GM18498 (cell line): ENCODE measurements around the gene COL10A1.

Experiments
- ATAC-seq: cut with Tn5 transposase; IDR thresholded peaks from one replicate; pipeline ENCODE4 v1.9.1; 2021; ENCODE audit warnings: mild to moderate bottlenecking, moderate library complexity; ENCODE audit not compliant: unreplicated experiment

The COL10A1 gene

DNA sequence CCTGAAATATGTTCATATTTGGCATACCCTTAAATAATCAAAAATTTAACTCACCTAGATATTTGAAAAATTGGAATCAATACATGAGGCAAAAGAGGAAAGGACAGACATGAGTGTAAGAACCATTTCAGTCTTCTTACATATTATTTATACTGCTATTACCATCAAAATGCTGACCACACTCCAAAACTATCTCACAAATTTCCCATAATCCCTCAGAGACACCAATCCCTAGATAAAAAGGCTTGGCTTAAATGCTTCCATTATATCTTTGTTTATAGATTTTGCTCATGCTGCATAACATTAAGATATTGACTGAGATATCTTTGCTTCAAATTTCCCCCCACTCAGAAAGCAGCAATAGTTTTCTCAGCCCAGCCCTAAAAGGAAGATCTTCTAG lies 37.0 kb downstream of the COL10A1 start:
- ATAC-seq = no peak

DNA sequence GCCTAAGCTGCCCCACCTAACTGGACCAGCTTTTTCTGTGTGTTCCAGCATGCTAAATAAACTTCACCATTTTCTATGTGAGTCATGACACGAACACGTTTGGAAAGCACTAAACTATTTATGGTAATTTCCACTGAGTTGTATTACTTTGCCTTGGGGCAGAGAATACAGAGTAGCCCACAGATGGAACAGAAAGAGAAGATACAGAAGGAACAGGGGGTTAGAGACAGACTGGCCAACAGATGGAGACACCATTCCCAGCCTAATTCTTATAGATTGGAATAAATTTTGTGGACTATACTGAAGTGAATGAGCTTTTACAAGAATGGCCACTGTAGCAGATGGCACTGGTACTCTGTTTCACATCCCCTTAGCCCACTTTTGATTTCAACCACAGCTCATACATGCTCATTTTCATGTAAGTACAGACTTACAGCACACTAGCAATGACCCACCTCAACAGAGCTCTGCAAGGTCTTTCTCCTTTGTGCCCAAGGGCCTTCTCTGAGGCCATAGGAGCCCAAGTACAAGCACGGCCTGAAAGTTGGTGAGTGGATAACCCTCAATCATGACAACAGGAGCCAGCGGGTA lies 38.4 kb downstream of the COL10A1 start:
- peak; percentile 97 for ATAC-seq

DNA sequence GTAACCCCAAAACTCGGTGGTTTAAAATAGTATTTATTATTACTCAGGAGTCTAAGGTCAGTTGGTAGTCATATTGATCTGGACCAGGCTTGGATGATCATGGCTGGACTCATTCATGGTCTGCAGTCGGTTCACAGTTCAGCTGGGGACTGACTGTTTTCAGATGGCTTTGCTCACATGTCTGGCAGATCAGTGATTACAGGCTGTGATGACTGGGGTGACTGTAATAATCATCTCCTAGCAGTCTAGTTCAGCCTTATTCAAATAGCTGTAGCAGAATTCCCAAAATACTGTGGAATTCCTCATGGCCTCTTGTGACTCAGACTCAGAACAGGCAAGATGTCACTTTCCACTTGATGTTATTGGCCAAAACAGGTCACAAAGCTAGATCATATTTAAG lies 41.6 kb downstream of the COL10A1 start:
- no peak for ATAC-seq

DNA sequence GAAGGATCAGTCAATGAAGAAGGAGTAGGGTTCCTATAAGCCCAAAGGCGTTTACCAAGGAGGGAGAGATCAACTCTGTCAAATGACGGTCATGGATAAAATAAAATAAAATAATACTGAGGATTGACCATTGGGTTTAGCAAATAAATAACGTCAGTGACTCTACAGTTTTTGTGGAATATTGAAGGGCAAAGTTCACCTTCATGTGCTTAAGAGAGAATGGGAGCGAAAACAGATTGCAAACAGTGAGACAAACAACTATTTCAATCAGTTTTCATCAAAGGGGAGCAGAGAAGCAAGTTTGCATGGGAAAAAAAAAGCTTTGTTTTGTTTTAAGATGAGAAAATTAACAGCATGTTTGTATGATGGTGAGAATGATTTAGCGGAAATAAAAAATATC lies 42.9 kb downstream of the COL10A1 start:
- no peak for ATAC-seq

DNA sequence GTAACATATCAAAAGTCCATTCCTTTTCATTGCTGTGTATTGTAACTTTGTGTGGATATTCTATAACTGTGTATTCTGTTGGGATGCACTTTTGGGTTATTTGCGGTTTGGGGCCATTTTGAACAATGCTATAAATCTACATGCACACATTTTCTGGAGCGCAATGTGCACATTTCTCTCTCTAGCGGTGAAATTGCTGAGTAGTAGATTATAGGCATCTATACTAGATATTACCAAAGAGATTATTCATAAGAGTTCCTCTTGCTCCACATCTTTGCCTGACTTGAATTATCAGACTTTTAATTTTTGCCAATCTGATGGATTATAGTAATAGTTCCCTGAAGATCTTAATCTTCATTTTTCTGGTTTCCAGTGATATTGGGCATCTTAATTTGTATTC lies 47.0 kb downstream of the COL10A1 start:
- ATAC-seq = no peak

DNA sequence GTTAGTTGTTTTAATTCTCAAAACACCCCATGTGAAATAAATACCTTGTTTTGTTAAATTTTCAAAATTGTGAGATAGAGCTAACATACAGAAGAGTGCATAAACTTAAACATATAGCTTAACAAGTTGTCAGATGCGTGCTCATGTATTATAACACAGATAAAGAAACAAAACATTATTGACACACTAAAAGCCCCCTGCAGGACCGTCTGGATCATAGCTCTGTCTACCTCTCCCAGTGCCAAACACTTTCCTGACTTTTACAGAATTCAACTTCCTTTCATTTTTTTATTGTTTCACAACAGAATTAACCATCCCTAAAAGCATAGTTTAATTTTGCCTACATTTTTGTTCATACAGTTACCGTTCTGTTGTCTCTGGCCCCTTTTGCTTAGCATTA lies 47.4 kb downstream of the COL10A1 start:
- no peak for ATAC-seq

DNA sequence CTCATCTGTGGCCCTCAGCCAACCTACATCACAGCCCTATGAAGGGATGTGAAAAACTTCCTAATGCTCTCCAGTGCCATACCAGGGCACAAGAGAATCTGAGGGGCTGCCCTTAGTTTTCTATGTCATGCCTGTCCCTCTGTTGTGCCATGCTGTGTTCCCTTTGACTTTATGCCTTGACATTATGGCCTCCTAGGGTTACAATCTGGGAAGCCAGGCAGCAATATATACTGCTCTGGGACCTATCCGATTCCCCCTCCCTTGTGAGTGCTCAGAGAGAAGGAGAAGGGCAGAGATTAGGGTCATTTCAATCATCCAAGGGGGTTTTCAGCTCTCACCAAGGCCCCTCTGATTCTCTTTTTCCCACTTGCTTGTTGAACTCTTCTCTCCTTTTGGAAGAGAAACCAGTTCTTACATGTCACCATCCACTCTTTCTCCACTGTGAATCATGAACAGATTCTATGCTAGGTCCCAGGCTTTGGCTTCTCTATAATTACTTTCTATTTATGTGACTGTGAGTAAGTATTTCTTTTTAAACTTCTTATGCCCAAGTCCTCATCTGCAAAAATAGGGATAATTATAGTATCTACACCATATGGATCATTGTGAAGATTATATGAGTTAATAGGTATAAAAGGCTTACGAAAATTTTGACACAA lies 51.1 kb downstream of the COL10A1 start:
- no peak for ATAC-seq

DNA sequence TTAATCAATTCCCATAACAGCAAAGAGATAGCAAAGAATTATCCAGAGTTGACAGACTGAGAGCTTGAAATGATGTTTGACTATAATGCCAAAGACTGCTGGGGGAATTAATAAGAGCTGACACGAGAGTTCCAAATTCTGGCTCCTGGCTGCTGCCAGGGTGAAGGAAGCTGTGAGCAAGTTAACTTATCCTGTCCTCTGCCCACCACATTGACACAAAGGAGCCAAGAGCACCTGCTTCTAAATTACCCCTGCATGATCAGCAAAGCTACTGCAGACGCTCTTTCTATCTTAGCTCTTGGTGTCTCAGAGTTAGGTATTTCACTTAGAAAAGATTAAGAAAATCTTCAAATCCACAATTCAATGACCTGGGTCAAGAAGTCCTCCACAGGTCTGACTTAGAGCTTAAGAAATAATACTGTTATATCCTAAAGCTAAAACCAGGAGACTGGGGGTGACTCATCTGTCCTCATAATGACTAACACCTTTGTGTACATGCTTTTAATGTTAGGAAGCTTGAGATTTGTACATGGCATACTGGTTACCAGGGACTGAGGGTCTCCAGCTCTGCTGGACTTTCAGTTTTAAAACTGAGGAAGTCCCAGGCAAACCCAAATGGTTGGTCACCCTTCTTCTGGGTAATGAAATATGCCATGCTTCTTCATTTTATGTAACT lies 52.0 kb downstream of the COL10A1 start:
- no peak for ATAC-seq

DNA sequence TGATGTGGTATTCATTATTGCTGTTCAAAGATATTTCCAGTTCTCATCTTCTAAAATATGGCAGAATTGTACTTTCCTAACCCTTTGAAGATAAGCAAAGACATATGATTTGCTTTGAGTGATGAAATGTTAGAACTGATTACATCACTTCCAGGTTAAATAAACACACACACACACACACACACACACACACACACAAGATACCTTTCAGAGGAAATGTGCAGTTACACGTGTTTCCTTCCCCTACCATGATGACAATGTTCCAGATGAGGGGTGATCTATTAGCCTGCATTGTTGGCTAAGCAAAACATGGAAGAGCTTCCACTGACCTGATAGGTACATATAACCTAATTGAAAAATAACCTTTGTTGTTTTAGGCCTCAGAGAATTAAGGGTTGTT lies 53.6 kb downstream of the COL10A1 start:
- ATAC-seq = no peak

DNA sequence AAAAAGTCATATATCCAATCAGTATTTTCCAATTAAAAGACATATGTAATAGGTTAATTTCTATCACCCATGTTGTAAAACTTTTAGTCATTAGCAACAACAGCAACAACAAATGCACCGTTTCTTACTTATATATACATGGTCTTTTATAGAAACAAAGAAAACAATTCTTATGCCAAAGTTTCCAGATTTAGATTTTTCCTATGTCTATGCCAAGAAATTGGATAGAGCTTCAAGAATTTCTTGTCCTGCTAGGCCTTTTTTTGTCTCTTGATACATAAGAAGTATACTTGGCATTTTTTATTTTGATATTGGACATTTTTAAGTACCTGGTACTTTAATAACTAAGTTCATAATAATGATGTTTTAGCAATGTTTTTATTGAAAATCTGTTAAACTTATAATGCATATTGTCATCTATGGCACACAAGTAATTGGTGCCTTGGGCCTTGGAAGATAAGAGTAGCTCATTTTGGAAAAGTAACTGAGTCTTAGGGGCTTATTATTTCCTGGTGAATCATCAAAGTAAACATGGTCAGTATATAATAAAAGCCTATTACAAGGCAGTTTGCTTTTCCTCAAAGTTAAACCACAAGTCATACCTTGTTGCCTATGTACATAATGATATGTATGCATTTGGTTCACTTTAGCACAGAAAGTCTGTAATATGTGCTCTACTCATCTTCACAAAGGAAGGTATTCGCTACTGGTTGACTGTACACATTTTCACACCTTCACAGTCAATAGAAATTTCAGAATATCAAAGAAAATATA lies 55.1 kb downstream of the COL10A1 start:
- no peak for ATAC-seq

DNA sequence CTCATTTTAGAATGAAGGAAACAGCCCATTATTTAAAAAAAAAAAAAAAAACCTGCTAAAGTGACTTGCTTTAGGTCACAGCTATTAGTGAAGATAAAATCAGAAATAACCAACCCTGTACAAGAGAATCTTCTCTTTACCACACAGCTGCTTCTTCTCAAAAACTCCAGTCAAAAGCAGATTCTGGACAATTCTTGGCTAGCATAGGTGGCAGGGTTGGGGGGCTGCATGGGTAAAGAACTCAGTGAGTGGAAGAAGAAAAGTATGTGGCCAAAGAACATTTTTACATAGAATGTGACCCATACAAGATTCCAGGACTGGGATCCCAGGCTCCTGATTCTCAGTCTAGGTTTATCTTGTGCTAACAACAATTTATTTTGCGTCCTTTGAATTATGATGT lies 55.8 kb downstream of the COL10A1 start:
- no peak for ATAC-seq
